ENCODE measurements around the gene FBXL15. TPM values are rescaled to one million over a fixed set of nuclear protein-coding genes. Genes with fewer than 3 reads are reported as not detected.

FBXL15 gene
- total and polyA plus RNA-seq, 11 donors: 6.6 to 20.0 (median 10.2) TPM

- Histone ChIP-seq H3K9me3 (no peaks in the 10 kb centered on the region), H3K27ac (peak overlapping the region in 1 of 12 donors; percentile 99), H3K4me3 (peak overlapping the region in 10 of 12 donors; percentile 17 to 53 (median 42)), H3K4me1 (peaks cover 0 to 26% (median 9%) of the 10 kb centered on the region in 12 donors), H3K27me3 (peaks cover 20 to 66% (median 39%) of the 10 kb centered on the region in 9 donors), H3K36me3 (no peaks in the 10 kb centered on the region)
- DNase-seq: peak in 2 of 5 donors; percentile 36 to 56
- intact Hi-C loops (cut with DNase I): loop anchor here in 2 of 10 donors (5.0 kb wide), 2 partner anchors 68 to 182 kb away; partner anchors contain the start of gene ELOVL3 (in 1 of the 2)
- 1 to 6% (median 2%) methylated on average over 15 to 103 of the region's 103 CpGs for WGBS, 4 donors
- no peak for TF ChIP-seq CTCF (IDR thresholded peaks at IDR 0.05)
- no peak for TF ChIP-seq POLR2A (IDR thresholded peaks at IDR 0.05)
- ATAC-seq: peak in 3 of 4 donors; percentile 6 to 60 (median 21)
Observed at GRCh38 chr10:102408728-102409603, 11.7 kb upstream of the FBXL15 start.

GRCh38 chr10:102409604-102410428 is 10.8 kb upstream of the FBXL15 start:
- Histone ChIP-seq H3K27me3 (peaks cover 20 to 75% (median 43%) of the 10 kb centered on the region in 9 donors), H3K36me3 (no peaks in the 10 kb centered on the region), H3K4me1 (peaks cover 0 to 26% (median 9%) of the 10 kb centered on the region in 12 donors), H3K4me3 (peak overlapping the region in 11 of 12 donors; percentile 9 to 53 (median 39)), H3K27ac (peak overlapping the region in 1 of 12 donors; percentile 99), H3K9me3 (no peaks in the 10 kb centered on the region)
- DNase-seq (no peak), ATAC-seq (no peak)
- 34 to 50% (median 39%) methylated on average over 16 to 24 of the region's 24 CpGs for WGBS, 4 donors
- intact Hi-C loops (cut with DNase I): loop anchor here in 3 of 10 donors (5.0 to 10.0 kb wide), 3 partner anchors 67 to 245 kb away; partner anchors contain the start of gene ELOVL3 (in 1 of the 3)
- TF ChIP-seq POLR2A (IDR thresholded peaks at IDR 0.05) (no peak), CTCF (IDR thresholded peaks at IDR 0.05) (no peak)

DNA sequence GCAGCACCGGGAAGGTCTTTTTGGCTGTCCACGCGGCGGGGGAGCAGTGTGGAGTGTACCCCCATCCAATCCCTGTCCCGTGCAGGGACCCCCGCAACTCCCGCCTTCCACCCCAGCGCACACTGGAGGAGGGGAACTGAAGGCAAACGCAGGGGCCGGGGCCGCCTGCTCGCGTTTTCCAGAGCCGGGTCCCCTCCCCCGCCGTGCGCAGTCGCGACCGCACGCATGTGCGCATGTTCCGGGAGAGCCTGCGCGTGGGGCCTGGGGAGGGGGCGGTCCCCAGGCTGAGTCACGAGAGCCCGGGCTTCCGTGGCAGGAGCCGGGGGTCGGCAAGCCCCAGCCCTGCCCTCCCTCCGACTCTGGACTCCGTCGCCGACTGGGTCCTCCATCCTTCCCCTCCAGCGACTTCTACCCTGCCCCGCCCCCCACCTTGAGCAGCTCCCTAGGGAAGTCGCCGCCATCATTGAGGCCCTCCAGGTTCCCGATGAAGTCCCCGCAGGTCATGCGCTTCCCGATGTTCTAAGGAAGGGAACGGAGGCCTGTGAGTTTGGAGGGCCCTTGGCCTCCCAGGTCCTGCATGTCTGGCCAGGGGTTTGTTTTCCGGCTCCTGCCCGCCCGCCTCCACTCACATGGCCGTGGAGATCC is 10.1 kb upstream of the FBXL15 start:
- intact Hi-C loops (cut with DNase I): loop anchor here in 1 of 10 donors (10.0 kb wide), 1 partner anchor 246 kb away; no protein-coding TSS in a partner anchor
- Histone ChIP-seq H3K4me1 (peaks cover 0 to 26% (median 9%) of the 10 kb centered on the region in 12 donors), H3K27me3 (peaks cover 24 to 82% (median 49%) of the 10 kb centered on the region in 9 donors), H3K27ac (peak overlapping the region in 1 of 12 donors; percentile 99), H3K4me3 (peak overlapping the region in 11 of 12 donors; percentile 6 to 50 (median 32)), H3K36me3 (no peaks in the 10 kb centered on the region), H3K9me3 (no peaks in the 10 kb centered on the region)
- DNase-seq: peak in 1 of 5 donors; percentile 22
- peak in 1 of 4 donors; percentile 33 for ATAC-seq
- no peak for TF ChIP-seq CTCF (IDR thresholded peaks at IDR 0.05)
- TF ChIP-seq POLR2A (IDR thresholded peaks at IDR 0.05): no peak
- 2 to 11% (median 4%) methylated on average over 3 to 48 of the region's 48 CpGs for WGBS, 4 donors

All from heart left ventricle (tissue), 16 donors.